Nephron progenitor cell (in vitro differentiated cells): ENCODE measurements around the gene ST6GALNAC3.

Experiments
- DNase-seq: peaks from one replicate; pipeline ENCODE4 v3.0.0; 2021
- H3K27ac Mint-ChIP-seq: 2 replicates; pipeline ENCODE4 v1.8.0; 2021; ENCODE audit warnings: mild to moderate bottlenecking, moderate library complexity, mixed read lengths
- H3K27me3 Mint-ChIP-seq: 2 replicates; pipeline ENCODE4 v1.8.0; 2021; ENCODE audit warnings: mild to moderate bottlenecking, low read depth, mixed read lengths; ENCODE audit not compliant: poor library complexity
- H3K36me3 Mint-ChIP-seq: 2 replicates; pipeline ENCODE4 v1.8.0; 2021; ENCODE audit warnings: low read depth, mixed read lengths
- H3K4me1 Mint-ChIP-seq: 2 replicates; pipeline ENCODE4 v1.8.0; 2021; ENCODE audit warnings: mixed read lengths
- H3K4me3 Mint-ChIP-seq: 2 replicates; pipeline ENCODE4 v1.8.0; 2021; ENCODE audit warnings: mild to moderate bottlenecking, moderate library complexity, mixed read lengths
- H3K9me3 Mint-ChIP-seq: 2 replicates; pipeline ENCODE4 v1.8.0; 2021; ENCODE audit warnings: mild to moderate bottlenecking, moderate library complexity, mixed read lengths
- CTCF ChIP-seq: fragments of 200-600 bp; sonication (generic); IDR thresholded peaks from 2 replicates; pipeline ENCODE4 v1.5.0; 2021; ENCODE audit warnings: antibody characterized with exemption

The ST6GALNAC3 gene

DNA sequence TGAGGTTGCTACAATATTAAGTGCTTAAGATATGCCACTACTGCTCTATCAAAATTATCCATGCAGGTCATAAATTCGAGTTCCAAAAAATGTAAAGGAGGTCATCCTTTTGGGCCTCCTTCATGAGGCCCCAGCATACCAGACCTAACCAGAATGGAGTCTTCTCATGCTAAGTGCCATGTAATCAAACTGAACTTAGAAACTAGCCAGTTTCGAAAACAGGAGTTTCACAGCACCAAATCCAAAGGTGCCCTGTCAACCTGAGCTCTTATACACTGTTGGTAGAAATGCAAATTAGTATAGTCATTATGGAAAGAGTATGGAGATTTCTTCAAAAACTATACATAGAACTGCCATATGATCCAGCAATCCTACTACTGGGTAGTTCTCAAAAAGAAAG lies 320.5 kb downstream of the ST6GALNAC3 start:
- no peak overlapping the region for H3K4me3 Mint-ChIP-seq
- DNase-seq: no peak
- no peak overlapping the region for H3K27ac Mint-ChIP-seq
- peaks cover under 1% of the 10 kb centered on the region for H3K9me3 Mint-ChIP-seq
- H3K36me3 Mint-ChIP-seq: no peaks in the 10 kb centered on the region
- TF ChIP-seq CTCF: no peak
- H3K4me1 Mint-ChIP-seq: no peaks in the 10 kb centered on the region
- no peaks in the 10 kb centered on the region for H3K27me3 Mint-ChIP-seq

DNA sequence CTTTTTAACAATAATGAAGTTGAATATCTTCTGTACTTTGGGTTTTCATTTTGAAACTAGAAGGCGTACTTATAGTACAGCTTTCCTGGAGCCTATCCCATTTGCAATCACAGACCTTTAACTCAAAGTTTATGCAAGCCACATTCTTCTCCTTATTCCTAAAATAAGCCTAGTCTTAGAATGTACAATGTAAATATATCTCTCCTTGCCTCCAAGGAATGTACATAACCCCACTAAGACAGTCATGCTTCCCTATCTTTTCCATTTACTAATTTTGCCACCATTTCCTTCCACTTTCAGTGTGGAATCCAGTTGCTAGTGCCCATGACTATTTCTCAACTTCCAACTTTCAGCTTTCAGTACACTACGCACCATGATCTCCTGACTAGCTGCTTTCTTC lies 327.6 kb downstream of the ST6GALNAC3 start:
- H3K27ac Mint-ChIP-seq: peak overlapping the region; percentile 34

GRCh38 chr1:76408303-76408702 lies 333.8 kb downstream of the ST6GALNAC3 start:
- no peak for TF ChIP-seq CTCF
- no peaks in the 10 kb centered on the region for H3K27me3 Mint-ChIP-seq
- H3K27ac Mint-ChIP-seq: no peak overlapping the region
- no peak overlapping the region for H3K4me3 Mint-ChIP-seq
- H3K36me3 Mint-ChIP-seq: peaks cover 9% of the 10 kb centered on the region
- DNase-seq: no peak
- H3K9me3 Mint-ChIP-seq: no peaks in the 10 kb centered on the region
- no peaks in the 10 kb centered on the region for H3K4me1 Mint-ChIP-seq

More for the DNA sequence above, 327.6 kb downstream of the ST6GALNAC3 start:
- DNase-seq: no peak
- Mint-ChIP-seq H3K4me3 (no peak overlapping the region), H3K27me3 (no peaks in the 10 kb centered on the region), H3K36me3 (peaks cover 9% of the 10 kb centered on the region), H3K4me1 (no peaks in the 10 kb centered on the region), H3K9me3 (peaks cover 16% of the 10 kb centered on the region)
- TF ChIP-seq CTCF: no peak

GRCh38 chr1:76410499-76410898 lies 336.0 kb downstream of the ST6GALNAC3 start:
- no peak for DNase-seq
- Mint-ChIP-seq H3K4me1 (no peaks in the 10 kb centered on the region), H3K27ac (no peak overlapping the region), H3K4me3 (no peak overlapping the region), H3K9me3 (no peaks in the 10 kb centered on the region), H3K27me3 (no peaks in the 10 kb centered on the region), H3K36me3 (peaks cover 9% of the 10 kb centered on the region)
- TF ChIP-seq CTCF: no peak

- no peaks in the 10 kb centered on the region for H3K4me1 Mint-ChIP-seq
- H3K36me3 Mint-ChIP-seq: no peaks in the 10 kb centered on the region
These were observed 344.0 kb downstream of the ST6GALNAC3 start for GRCh38 chr1:76418531-76418930.

More at GRCh38 chr1:76418531-76418930, 344.0 kb downstream of the ST6GALNAC3 start:
- no peak overlapping the region for H3K4me3 Mint-ChIP-seq
- H3K9me3 Mint-ChIP-seq: no peaks in the 10 kb centered on the region
- H3K27ac Mint-ChIP-seq: no peak overlapping the region
- no peaks in the 10 kb centered on the region for H3K27me3 Mint-ChIP-seq
- DNase-seq: no peak
- no peak for TF ChIP-seq CTCF
